Keratinocyte (primary cell): ENCODE measurements around the gene DUSP5. TPM values are rescaled to one million over a fixed set of nuclear protein-coding genes. Genes with fewer than 3 reads are reported as not detected.

ENCODE experiments used
- DNase-seq: peaks from one replicate; pipeline ENCODE4 v3.0.0-alpha.2; 2011; ENCODE audit warnings: low read depth, missing footprints, low spot score
- FAIRE-seq: peaks from 2 replicates; lab custom pipeline; 2011; peaks lifted over from hg19 to GRCh38; lab: Jason Lieb, UNC
- H2AFZ ChIP-seq: 2 replicates; pipeline ENCODE4 v1.6.0; 2012; ENCODE audit warnings: low read length, control low read depth, inconsistent platforms; ENCODE audit not compliant: control insufficient read depth
- H3K27ac ChIP-seq: 2 replicates; pipeline ENCODE4 v1.5.1; 2011; ENCODE audit warnings: low read length; ENCODE audit not compliant: control insufficient read depth, insufficient read depth
- H3K27me3 ChIP-seq: 3 replicates; pipeline ENCODE4 v1.6.0; 2011; ENCODE audit warnings: low read length; ENCODE audit not compliant: control insufficient read depth, insufficient read depth; ENCODE audit errors: extremely low read depth
- H3K36me3 ChIP-seq, 2 experiments: 2 replicates in 1 of 2; 3 replicates in 1 of 2; pipeline ENCODE4 v1.5.1; 2011; ENCODE audit warnings: low read length in 2 of 2, mild to moderate bottlenecking in 1 of 2; ENCODE audit not compliant: control insufficient read depth in 2 of 2, insufficient read depth in 2 of 2; ENCODE audit errors: extremely low read depth in 1 of 2
- H3K4me1 ChIP-seq: 3 replicates; pipeline ENCODE4 v1.5.1; 2011; ENCODE audit warnings: low read length; ENCODE audit not compliant: control insufficient read depth, insufficient read depth; ENCODE audit errors: extremely low read depth
- H3K4me2 ChIP-seq: 3 replicates; pipeline ENCODE4 v1.6.0; 2011; ENCODE audit warnings: low read depth, low read length; ENCODE audit not compliant: control insufficient read depth, insufficient read depth; ENCODE audit errors: extremely low read depth
- H3K4me3 ChIP-seq, 3 experiments: fragments of 200-600 bp in 1 of 3; sonication (generic) in 1 of 3; 2 replicates in 2 of 3; 3 replicates in 1 of 3; pipeline ENCODE4 v1.5.1; 2011 to 2016; ENCODE audit warnings: low read length in 3 of 3, mild to moderate bottlenecking in 3 of 3, control low read depth in 2 of 3, inconsistent platforms in 1 of 3, low read depth in 1 of 3, mixed read lengths in 1 of 3, mixed run types in 1 of 3, moderate library complexity in 1 of 3; ENCODE audit not compliant: control insufficient read depth in 2 of 3, insufficient read depth in 2 of 3; ENCODE audit errors: extremely low read depth in 1 of 3
- H3K79me2 ChIP-seq: 2 replicates; pipeline ENCODE4 v1.6.0; 2012; ENCODE audit warnings: low read length; ENCODE audit not compliant: control insufficient read depth, insufficient read depth
- H3K9ac ChIP-seq: 3 replicates; pipeline ENCODE4 v1.6.0; 2011; ENCODE audit warnings: low read length; ENCODE audit not compliant: control insufficient read depth, insufficient read depth; ENCODE audit errors: extremely low read depth
- H3K9me1 ChIP-seq: 3 replicates; pipeline ENCODE4 v1.6.0; 2011; ENCODE audit warnings: low read length; ENCODE audit not compliant: control insufficient read depth, insufficient read depth; ENCODE audit errors: extremely low read depth
- H3K9me3 ChIP-seq: 2 replicates; pipeline ENCODE4 v1.5.1; 2012; ENCODE audit warnings: low read depth, low read length; ENCODE audit not compliant: control insufficient read depth
- H4K20me1 ChIP-seq: 3 replicates; pipeline ENCODE4 v1.6.0; 2011; ENCODE audit warnings: low read length; ENCODE audit not compliant: control insufficient read depth, insufficient read depth; ENCODE audit errors: extremely low read depth
- CTCF ChIP-seq, 3 experiments: IDR thresholded peaks in 1 of 3; conservative IDR thresholded peaks in 1 of 3; optimal IDR thresholded peaks in 1 of 3; 2 replicates in 2 of 3; 3 replicates in 1 of 3; pipeline versions ENCODE3 to v1.5.1; 2011; ENCODE audit warnings: low read length in 3 of 3, mild to moderate bottlenecking in 3 of 3, moderate library complexity in 2 of 3, control low read depth in 1 of 3, inconsistent platforms in 1 of 3; ENCODE audit not compliant: insufficient read depth in 2 of 3; ENCODE audit errors: extremely low read depth in 1 of 3
- EZH2 ChIP-seq: IDR thresholded peaks from one replicate; pipeline ENCODE4 v1.6.1; 2012; ENCODE audit warnings: inconsistent platforms, mild to moderate bottlenecking, low read length, moderate library complexity
- dilution Hi-C: fragments of 300-500 bp; cut with MboI; formaldehyde crosslinking; loops from one replicate; pipeline ENCODE4 v1.7.0; 2020; ENCODE audit warnings: low sequenced_read_pairs; ENCODE audit not compliant: extremely low pct_ligation_motif_present
- polyA plus RNA-seq, 5 experiments: library from polyadenylated mRNA; depleted of rRNA in 3 of 5; stranded (reverse) in 3 of 5; stranded (forward) in 1 of 5; unstranded in 1 of 5; fragments of >200 nt; gene quantifications; 1 replicate in 1 of 5; 2 replicates in 3 of 5; 3 replicates in 1 of 5; pipeline versions ENCODE4 v1.2.1 to v1.2.3, GENCODE V29; 2011 to 2012; ENCODE audit warnings: missing spikeins in 2 of 5, low read depth in 1 of 5, low replicate concordance in 1 of 5

Gene DUSP5
- polyA plus RNA-seq, 1 donor (not counting 4 experiments of a cell fraction or from before 2014, with no cell fraction given), result 49.6 TPM

- Histone ChIP-seq H3K36me3 (peaks cover 28 to 72% of the 10 kb centered on the region in 2 experiments), H3K27ac (peak overlapping the region; percentile 67), H3K4me2 (peak overlapping the region; percentile 76), H3K9ac (peak overlapping the region; percentile 18), H3K27me3 (no peaks in the 10 kb centered on the region), H3K4me1 (peaks cover 37% of the 10 kb centered on the region), H3K79me2 (peaks cover 100% of the 10 kb centered on the region), H3K4me3 (peak overlapping the region in 2 of 3 experiments; percentile 4 to 11), H3K9me3 (no peaks in the 10 kb centered on the region), H2AFZ (no peak overlapping the region), H4K20me1 (peaks cover 66% of the 10 kb centered on the region), H3K9me1 (no peaks in the 10 kb centered on the region)
- dilution Hi-C loops, result no loop called here
- FAIRE-seq (peak; percentile 36), DNase-seq (no peak)
- TF ChIP-seq CTCF (optimal IDR thresholded peaks at IDR 0.05 in 1 of 3, IDR thresholded peaks at IDR 0.05 in 1 of 3, conservative IDR thresholded peaks at IDR 0.05 in 1 of 3; ENCODE audit: extremely low read depth in 1 of 3, insufficient read depth in 2 of 3, low read length in 3 of 3) (no peak), EZH2 (no peak)
Observed at GRCh38 chr10:110502851-110503301, 5.2 kb downstream of the DUSP5 start.

GRCh38 chr10:110503528-110504110 lies 5.9 kb downstream of the DUSP5 start:
- Histone ChIP-seq H3K27me3 (no peaks in the 10 kb centered on the region), H3K9me3 (no peaks in the 10 kb centered on the region), H3K79me2 (peaks cover 100% of the 10 kb centered on the region), H3K27ac (peak overlapping the region; percentile 37), H2AFZ (no peak overlapping the region), H3K4me3 (no peak overlapping the region), H3K36me3 (peaks cover 36 to 79% of the 10 kb centered on the region in 2 experiments), H4K20me1 (peaks cover 66% of the 10 kb centered on the region), H3K9me1 (peaks cover 4% of the 10 kb centered on the region), H3K4me1 (peaks cover 37% of the 10 kb centered on the region), H3K9ac (no peak overlapping the region), H3K4me2 (peak overlapping the region; percentile 76)
- FAIRE-seq (no peak), DNase-seq (no peak)
- dilution Hi-C loops, result no loop called here
- TF ChIP-seq CTCF (optimal IDR thresholded peaks at IDR 0.05 in 1 of 3, IDR thresholded peaks at IDR 0.05 in 1 of 3, conservative IDR thresholded peaks at IDR 0.05 in 1 of 3; ENCODE audit: extremely low read depth in 1 of 3, insufficient read depth in 2 of 3, low read length in 3 of 3), result no peak
- TF ChIP-seq EZH2, result no peak
